Measurements from ENCODE around the gene LSM14A.

- TF ChIP-seq CTCF (IDR thresholded peaks at IDR 0.05): no peak
- no peak for TF ChIP-seq ZBTB21 (CRISPR knock-in tag; IDR thresholded peaks at IDR 0.05; ENCODE audit: borderline replicate concordance)
- TF ChIP-seq HMGXB4 (CRISPR knock-in tag; IDR thresholded peaks at IDR 0.05): no peak
- TF ChIP-seq USF2 (CRISPR knock-in tag; IDR thresholded peaks at IDR 0.05): no peak
- TF ChIP-seq ATF1 (CRISPR knock-in tag; IDR thresholded peaks at IDR 0.05): no peak
- no peak for TF ChIP-seq MAX (CRISPR knock-in tag; IDR thresholded peaks at IDR 0.05)
- TF ChIP-seq ZNF423 (CRISPR knock-in tag; IDR thresholded peaks at IDR 0.05): no peak
- TF ChIP-seq SMAD3 (CRISPR knock-in tag; IDR thresholded peaks at IDR 0.05; ENCODE audit: borderline replicate concordance): no peak
Observed at GRCh38 chr19:34228347-34228746, 56.0 kb downstream of the LSM14A start.
